ENCODE data around the gene AKR7A2.

- TF ChIP-seq, protein P1, sequence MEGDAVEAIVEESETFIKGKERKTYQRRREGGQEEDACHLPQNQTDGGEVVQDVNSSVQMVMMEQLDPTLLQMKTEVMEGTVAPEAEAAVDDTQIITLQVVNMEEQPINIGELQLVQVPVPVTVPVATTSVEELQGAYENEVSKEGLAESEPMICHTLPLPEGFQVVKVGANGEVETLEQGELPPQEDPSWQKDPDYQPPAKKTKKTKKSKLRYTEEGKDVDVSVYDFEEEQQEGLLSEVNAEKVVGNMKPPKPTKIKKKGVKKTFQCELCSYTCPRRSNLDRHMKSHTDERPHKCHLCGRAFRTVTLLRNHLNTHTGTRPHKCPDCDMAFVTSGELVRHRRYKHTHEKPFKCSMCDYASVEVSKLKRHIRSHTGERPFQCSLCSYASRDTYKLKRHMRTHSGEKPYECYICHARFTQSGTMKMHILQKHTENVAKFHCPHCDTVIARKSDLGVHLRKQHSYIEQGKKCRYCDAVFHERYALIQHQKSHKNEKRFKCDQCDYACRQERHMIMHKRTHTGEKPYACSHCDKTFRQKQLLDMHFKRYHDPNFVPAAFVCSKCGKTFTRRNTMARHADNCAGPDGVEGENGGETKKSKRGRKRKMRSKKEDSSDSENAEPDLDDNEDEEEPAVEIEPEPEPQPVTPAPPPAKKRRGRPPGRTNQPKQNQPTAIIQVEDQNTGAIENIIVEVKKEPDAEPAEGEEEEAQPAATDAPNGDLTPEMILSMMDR (IDR thresholded peaks at IDR 0.05; ENCODE audit: low read depth, low read length, poor library complexity, severe bottlenecking) = no peak
- TF ChIP-seq EZH2phosphoT487 (IDR thresholded peaks at IDR 0.05; ENCODE audit: borderline replicate concordance, low read length) = no peak
Observed at GRCh38 chr1:19340387-19340937, 28.5 kb upstream of the AKR7A2 start.

All from DOHH2 (cell line).